ENCODE results near the gene ECSIT. TPM values are rescaled to one million over a fixed set of nuclear protein-coding genes. Genes with fewer than 3 reads are reported as not detected.
A peak's percentile ranks its signal among the peaks of the same experiment; 100 is the strongest.

Gene ECSIT
- total RNA-seq, 1 experiment from 2014 or later: 39.8 TPM

DNA sequence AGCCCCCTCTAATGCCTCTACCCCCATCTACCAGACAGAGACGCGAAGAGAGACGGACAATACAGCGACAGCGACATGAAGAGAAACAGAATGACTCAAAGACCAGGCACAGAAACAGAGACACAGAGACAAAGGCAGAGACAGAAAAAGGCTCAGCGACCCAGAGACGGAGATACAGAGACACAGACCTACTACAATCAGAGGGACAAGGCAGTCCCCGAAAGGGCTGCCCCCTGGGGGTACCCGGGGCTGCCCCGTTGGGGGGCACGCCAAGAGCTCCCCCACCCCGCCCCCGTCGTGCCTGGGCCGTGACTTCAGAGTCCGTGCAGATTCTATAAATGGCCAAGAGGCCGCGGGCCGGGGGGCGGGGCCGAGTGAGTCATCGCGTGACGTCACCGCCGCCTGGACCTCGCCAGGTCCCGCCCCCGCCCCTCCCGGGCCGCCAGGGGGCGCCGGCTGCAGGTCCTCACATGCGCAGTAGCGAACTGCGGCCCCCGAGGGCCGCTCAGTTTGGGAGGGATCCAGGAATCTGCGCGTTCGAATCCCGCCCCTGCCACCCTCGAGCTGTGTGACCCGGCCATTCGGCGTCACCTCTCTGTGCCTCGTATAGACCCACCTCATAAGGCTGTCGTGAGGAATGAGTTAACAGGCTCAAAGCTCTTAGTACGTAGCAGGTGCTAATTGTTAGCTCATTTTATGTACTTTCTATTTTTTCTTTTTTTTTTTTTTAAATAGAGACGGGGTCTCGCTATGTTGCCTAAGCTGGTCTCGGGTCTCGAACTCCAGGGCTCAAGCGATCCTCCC is 7.1 kb upstream of the ECSIT start:
- CTCF ChIA-PET: interaction anchor here (0.6 to 1.4 kb wide), 6 partner anchors 10 to 191 kb away, joined by 3 to 6 read pairs (median 4); partner anchors contain the start of gene SWSAP1
- H3K27ac Mint-ChIP-seq (ENCODE audit: unreplicated experiment): peak overlapping the region; percentile 83
- no TSS peak for BruUV-seq (replicated peaks)
- POLR2A ChIA-PET: no interaction called here
- H3K9me3 Mint-ChIP-seq (ENCODE audit: unreplicated experiment): no peaks in the 10 kb centered on the region
- peaks cover 6% of the 10 kb centered on the region for H3K4me1 Mint-ChIP-seq (ENCODE audit: low read depth, unreplicated experiment)
- no peaks in the 10 kb centered on the region for H3K27me3 Mint-ChIP-seq (ENCODE audit: insufficient read depth, unreplicated experiment)
- intact Hi-C loops (cut with micrococcal nuclease; ENCODE audit: unreplicated experiment): loop anchor here (2.0 kb wide), 1 partner anchor 51 kb away; no protein-coding TSS in a partner anchor
- H3K4me3 Mint-ChIP-seq (ENCODE audit: unreplicated experiment): peak overlapping the region; percentile 69
- Histone ChIP-seq H3K9me3 (no peaks in the 10 kb centered on the region), H3K27me3 (replicated peaks; ENCODE audit: control insufficient read depth, insufficient read depth, low read length) (no peaks in the 10 kb centered on the region), H3K4me3 (ENCODE audit: low read depth, low read length) (peak overlapping the region; percentile 28), H3K36me3 (ENCODE audit: control insufficient read depth, insufficient read depth, low read length) (no peaks in the 10 kb centered on the region), H3K4me1 (peaks cover 4% of the 10 kb centered on the region; the same call in 1 of the 2 replicates)
- DNase-seq: peak; percentile 83 to 92
- TF ChIP-seq, protein P1, sequence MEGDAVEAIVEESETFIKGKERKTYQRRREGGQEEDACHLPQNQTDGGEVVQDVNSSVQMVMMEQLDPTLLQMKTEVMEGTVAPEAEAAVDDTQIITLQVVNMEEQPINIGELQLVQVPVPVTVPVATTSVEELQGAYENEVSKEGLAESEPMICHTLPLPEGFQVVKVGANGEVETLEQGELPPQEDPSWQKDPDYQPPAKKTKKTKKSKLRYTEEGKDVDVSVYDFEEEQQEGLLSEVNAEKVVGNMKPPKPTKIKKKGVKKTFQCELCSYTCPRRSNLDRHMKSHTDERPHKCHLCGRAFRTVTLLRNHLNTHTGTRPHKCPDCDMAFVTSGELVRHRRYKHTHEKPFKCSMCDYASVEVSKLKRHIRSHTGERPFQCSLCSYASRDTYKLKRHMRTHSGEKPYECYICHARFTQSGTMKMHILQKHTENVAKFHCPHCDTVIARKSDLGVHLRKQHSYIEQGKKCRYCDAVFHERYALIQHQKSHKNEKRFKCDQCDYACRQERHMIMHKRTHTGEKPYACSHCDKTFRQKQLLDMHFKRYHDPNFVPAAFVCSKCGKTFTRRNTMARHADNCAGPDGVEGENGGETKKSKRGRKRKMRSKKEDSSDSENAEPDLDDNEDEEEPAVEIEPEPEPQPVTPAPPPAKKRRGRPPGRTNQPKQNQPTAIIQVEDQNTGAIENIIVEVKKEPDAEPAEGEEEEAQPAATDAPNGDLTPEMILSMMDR (IDR thresholded peaks at IDR 0.05; ENCODE audit: insufficient read depth in 1 of 2, low read depth in 1 of 2, low read length in 1 of 2, severe bottlenecking in 1 of 2, unreplicated experiment in 1 of 2): peak; percentile 75 to 84
- H3K36me3 Mint-ChIP-seq (ENCODE audit: insufficient read depth, unreplicated experiment): no peaks in the 10 kb centered on the region

DNA sequence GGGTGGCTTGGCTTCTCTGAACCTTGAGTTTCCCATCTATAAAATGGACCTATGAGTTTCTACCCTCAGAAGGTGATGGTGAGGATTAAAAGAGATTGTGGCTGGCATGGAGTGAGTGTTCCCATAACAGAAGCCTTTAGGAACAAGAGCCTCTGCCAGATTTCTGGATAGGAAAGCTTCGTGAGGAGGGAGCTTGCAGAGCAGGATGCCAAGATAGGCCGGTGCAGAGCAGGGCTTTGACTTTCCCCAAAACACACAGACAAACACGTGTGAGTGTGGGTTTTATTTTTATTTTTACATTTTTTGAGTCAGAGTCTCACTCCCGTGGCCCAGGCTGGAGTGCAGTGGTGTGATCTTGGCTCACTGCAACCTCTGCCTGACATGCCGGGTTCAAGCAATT is 6.0 kb upstream of the ECSIT start:
- TF ChIP-seq, protein P1 (IDR thresholded peaks at IDR 0.05; ENCODE audit: insufficient read depth in 1 of 2, low read depth in 1 of 2, low read length in 1 of 2, severe bottlenecking in 1 of 2, unreplicated experiment in 1 of 2): no peak
- Mint-ChIP-seq H3K27ac (ENCODE audit: unreplicated experiment) (no peak overlapping the region), H3K27me3 (ENCODE audit: insufficient read depth, unreplicated experiment) (no peaks in the 10 kb centered on the region), H3K4me1 (ENCODE audit: low read depth, unreplicated experiment) (peaks cover 6% of the 10 kb centered on the region), H3K9me3 (ENCODE audit: unreplicated experiment) (no peaks in the 10 kb centered on the region), H3K36me3 (ENCODE audit: insufficient read depth, unreplicated experiment) (no peaks in the 10 kb centered on the region), H3K4me3 (ENCODE audit: unreplicated experiment) (peak overlapping the region; percentile 1)
- intact Hi-C loops (cut with micrococcal nuclease; ENCODE audit: unreplicated experiment): no loop called here
- H3K9me3 ChIP-seq: no peaks in the 10 kb centered on the region
- CTCF ChIA-PET: no interaction called here
- peaks cover 4% of the 10 kb centered on the region; the same call in 1 of the 2 replicates for H3K4me1 ChIP-seq
- POLR2A ChIA-PET: no interaction called here
- no peak for DNase-seq
- no peaks in the 10 kb centered on the region for H3K36me3 ChIP-seq (ENCODE audit: control insufficient read depth, insufficient read depth, low read length)
- no peak overlapping the region for H3K4me3 ChIP-seq (ENCODE audit: low read depth, low read length)
- H3K27me3 ChIP-seq (replicated peaks; ENCODE audit: control insufficient read depth, insufficient read depth, low read length): no peaks in the 10 kb centered on the region
- BruUV-seq (replicated peaks): no TSS peak

DNA sequence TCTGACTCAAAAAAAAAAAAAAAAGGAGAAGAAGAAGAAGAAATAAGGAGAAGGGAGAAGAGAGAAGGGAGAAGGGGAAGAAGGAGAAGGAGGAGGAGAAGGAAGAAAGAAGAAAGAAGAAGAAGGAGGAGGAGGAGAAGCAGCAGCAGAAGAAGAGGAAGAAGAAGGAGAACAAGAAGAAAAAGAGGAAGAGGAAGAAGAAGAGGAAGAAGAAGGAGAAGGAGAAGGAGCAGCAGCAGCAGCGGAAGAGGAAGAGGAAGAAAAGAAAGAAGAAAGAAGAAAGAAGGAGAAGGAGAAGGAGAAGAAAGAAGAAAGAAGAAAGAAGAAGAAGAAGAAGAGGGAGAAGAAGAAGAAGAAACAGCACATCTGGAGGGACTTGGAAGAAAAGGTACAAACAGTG is 5.6 kb upstream of the ECSIT start:
- CTCF ChIA-PET: no interaction called here
- Mint-ChIP-seq H3K27me3 (ENCODE audit: insufficient read depth, unreplicated experiment) (no peaks in the 10 kb centered on the region), H3K9me3 (ENCODE audit: unreplicated experiment) (no peaks in the 10 kb centered on the region), H3K27ac (ENCODE audit: unreplicated experiment) (no peak overlapping the region), H3K4me3 (ENCODE audit: unreplicated experiment) (peak overlapping the region; percentile 1), H3K4me1 (ENCODE audit: low read depth, unreplicated experiment) (peaks cover 6% of the 10 kb centered on the region), H3K36me3 (ENCODE audit: insufficient read depth, unreplicated experiment) (no peaks in the 10 kb centered on the region)
- Histone ChIP-seq H3K27me3 (replicated peaks; ENCODE audit: control insufficient read depth, insufficient read depth, low read length) (no peaks in the 10 kb centered on the region), H3K9me3 (no peaks in the 10 kb centered on the region), H3K36me3 (ENCODE audit: control insufficient read depth, insufficient read depth, low read length) (no peaks in the 10 kb centered on the region), H3K4me3 (ENCODE audit: low read depth, low read length) (no peak overlapping the region), H3K4me1 (peaks cover 4% of the 10 kb centered on the region; the same call in 1 of the 2 replicates)
- BruUV-seq (replicated peaks): no TSS peak
- intact Hi-C loops (cut with micrococcal nuclease; ENCODE audit: unreplicated experiment): no loop called here
- TF ChIP-seq, protein P1 (IDR thresholded peaks at IDR 0.05; ENCODE audit: insufficient read depth in 1 of 2, low read depth in 1 of 2, low read length in 1 of 2, severe bottlenecking in 1 of 2, unreplicated experiment in 1 of 2): no peak
- no peak for DNase-seq
- POLR2A ChIA-PET: no interaction called here
